Measurements from ENCODE around the gene ANGPTL8. TPM values are rescaled to one million over a fixed set of nuclear protein-coding genes. Genes with fewer than 3 reads are reported as not detected.

The ANGPTL8 gene
- total and polyA plus RNA-seq, 4 donors: 32.4 to 107 (median 67.6) TPM

DNA sequence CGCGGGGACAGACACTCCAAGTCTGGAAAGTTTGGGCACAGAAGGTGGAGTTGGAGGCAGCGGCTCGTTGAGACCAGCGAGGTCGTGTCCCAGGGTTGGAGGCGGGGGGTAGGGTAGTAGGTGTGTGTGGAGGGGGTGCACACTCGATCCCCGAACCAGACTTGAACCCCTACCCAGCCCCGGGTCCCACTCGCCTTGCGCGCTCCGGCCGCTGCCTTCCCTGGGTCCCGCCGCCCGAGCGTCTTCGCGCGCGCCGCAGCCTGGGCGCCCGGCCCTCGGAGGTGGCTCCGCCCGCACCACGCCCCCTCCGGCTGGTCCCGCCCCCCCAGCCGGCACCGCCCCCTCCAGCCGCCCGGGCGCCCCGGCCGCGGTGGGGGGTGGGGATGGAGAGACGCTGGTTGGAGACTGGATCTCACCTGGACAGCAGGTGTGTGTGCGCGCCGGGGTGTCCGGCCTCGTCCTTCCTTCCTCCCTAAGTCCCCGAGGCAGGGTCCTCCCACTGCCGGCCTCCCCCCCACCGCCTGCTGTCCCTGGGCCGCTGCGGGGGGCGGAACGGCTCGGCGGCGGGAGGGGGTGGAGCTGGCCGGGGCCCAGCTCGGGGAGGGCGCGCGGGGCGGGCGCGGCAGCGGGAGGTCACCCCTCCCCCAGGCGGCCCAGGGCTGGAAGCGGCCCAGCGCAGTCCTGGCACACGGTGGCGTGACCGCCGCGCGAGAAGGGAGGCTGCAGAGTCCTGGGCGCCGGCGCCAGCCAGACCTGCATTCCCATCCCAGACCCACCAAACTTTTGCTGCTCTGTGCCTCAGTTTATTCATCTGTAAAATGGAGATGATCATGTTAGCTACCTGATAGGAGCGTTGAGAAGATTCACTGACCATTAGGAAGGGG lies 41.9 kb upstream of the ANGPTL8 start, which contains the start of gene KANK2:
KANK2 (minus strand) TSS at position 255 of the 884 bp plus-strand sequence. CDS start 3,034 bp downstream, outside the sequence.
- Histone ChIP-seq H3K9ac (ENCODE audit: low read depth in 1 of 2, low read length in 2 of 2) (peak within 1 kb of the TSS; percentile 36 to 60), H3K4me3 (ENCODE audit: low read depth in 1 of 3, low read length in 3 of 3) (peak within 1 kb of the TSS; percentile 77 to 82 (median 77)), H3K36me3 (ENCODE audit: control insufficient read depth in 4 of 4, insufficient read depth in 3 of 4, low read depth in 1 of 4, low read length in 3 of 4) (peaks cover 2 to 6% (median 3%) of the 10 kb centered on the region in 4 donors), H3K27ac (ENCODE audit: low read depth in 1 of 2, low read length in 2 of 2) (peak within 1 kb of the TSS; percentile 83 to 95), H3K9me3 (ENCODE audit: control insufficient read depth in 4 of 4, low read length in 3 of 4) (no peaks in the 10 kb centered on the region), H3K27me3 (ENCODE audit: control insufficient read depth in 4 of 4, insufficient read depth in 4 of 4, low read length in 3 of 4) (no peaks in the 10 kb centered on the region), H3K4me1 (ENCODE audit: control insufficient read depth in 4 of 4, insufficient read depth in 4 of 4, low read length in 3 of 4) (peaks cover 4 to 71% (median 36%) of the 10 kb centered on the region in 4 donors)
- WGBS: 1% methylated on average over 78 of the region's 78 CpGs
- TF ChIP-seq NR2F2 (IDR thresholded peaks at IDR 0.05) (no peak), RXRA (IDR thresholded peaks at IDR 0.05) (peak in 1 of 2 donors; percentile 18), HNF4A (conservative IDR thresholded peaks at IDR 0.05) (peak in 1 of 2 donors; percentile 5), HNF4G (IDR thresholded peaks at IDR 0.05) (no peak), RAD21 (IDR thresholded peaks at IDR 0.05) (peak in 1 of 2 donors; percentile 42), FOXA2 (IDR thresholded peaks at IDR 0.05) (no peak), SP1 (IDR thresholded peaks at IDR 0.05) (peak; percentile 17)
- TF ChIP-seq, protein P1, sequence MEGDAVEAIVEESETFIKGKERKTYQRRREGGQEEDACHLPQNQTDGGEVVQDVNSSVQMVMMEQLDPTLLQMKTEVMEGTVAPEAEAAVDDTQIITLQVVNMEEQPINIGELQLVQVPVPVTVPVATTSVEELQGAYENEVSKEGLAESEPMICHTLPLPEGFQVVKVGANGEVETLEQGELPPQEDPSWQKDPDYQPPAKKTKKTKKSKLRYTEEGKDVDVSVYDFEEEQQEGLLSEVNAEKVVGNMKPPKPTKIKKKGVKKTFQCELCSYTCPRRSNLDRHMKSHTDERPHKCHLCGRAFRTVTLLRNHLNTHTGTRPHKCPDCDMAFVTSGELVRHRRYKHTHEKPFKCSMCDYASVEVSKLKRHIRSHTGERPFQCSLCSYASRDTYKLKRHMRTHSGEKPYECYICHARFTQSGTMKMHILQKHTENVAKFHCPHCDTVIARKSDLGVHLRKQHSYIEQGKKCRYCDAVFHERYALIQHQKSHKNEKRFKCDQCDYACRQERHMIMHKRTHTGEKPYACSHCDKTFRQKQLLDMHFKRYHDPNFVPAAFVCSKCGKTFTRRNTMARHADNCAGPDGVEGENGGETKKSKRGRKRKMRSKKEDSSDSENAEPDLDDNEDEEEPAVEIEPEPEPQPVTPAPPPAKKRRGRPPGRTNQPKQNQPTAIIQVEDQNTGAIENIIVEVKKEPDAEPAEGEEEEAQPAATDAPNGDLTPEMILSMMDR (IDR thresholded peaks at IDR 0.05; ENCODE audit: low read depth, low read length, missing input control): no peak
- TF ChIP-seq, protein P2, sequence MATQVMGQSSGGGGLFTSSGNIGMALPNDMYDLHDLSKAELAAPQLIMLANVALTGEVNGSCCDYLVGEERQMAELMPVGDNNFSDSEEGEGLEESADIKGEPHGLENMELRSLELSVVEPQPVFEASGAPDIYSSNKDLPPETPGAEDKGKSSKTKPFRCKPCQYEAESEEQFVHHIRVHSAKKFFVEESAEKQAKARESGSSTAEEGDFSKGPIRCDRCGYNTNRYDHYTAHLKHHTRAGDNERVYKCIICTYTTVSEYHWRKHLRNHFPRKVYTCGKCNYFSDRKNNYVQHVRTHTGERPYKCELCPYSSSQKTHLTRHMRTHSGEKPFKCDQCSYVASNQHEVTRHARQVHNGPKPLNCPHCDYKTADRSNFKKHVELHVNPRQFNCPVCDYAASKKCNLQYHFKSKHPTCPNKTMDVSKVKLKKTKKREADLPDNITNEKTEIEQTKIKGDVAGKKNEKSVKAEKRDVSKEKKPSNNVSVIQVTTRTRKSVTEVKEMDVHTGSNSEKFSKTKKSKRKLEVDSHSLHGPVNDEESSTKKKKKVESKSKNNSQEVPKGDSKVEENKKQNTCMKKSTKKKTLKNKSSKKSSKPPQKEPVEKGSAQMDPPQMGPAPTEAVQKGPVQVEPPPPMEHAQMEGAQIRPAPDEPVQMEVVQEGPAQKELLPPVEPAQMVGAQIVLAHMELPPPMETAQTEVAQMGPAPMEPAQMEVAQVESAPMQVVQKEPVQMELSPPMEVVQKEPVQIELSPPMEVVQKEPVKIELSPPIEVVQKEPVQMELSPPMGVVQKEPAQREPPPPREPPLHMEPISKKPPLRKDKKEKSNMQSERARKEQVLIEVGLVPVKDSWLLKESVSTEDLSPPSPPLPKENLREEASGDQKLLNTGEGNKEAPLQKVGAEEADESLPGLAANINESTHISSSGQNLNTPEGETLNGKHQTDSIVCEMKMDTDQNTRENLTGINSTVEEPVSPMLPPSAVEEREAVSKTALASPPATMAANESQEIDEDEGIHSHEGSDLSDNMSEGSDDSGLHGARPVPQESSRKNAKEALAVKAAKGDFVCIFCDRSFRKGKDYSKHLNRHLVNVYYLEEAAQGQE (IDR thresholded peaks at IDR 0.05): peak; percentile 42
- DNase-seq (ENCODE audit: low spot score): peak; percentile 95

DNA sequence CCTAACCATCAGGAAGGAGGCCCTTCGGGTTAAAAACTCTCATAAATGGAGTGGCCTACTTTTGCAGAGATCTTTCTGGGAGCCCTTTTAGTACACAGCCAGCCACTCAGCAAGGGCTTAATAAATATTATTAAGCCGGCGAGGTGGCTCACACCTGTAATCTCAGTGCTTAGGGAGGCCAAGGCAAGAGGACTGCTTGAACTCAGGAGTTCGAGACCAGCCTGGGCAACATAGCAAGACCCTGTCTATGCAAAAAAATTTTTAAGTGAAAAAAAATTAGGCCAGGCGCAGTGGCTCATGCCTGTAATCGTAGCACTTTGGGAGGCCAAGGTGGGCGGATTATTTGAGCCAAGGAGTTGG lies 41.3 kb upstream of the ANGPTL8 start:
- H3K4me1 ChIP-seq (ENCODE audit: control insufficient read depth in 4 of 4, insufficient read depth in 4 of 4, low read length in 3 of 4): peaks cover 4 to 68% (median 36%) of the 10 kb centered on the region in 4 donors
- no peak overlapping the region for H3K9ac ChIP-seq (ENCODE audit: low read depth in 1 of 2, low read length in 2 of 2)
- TF ChIP-seq NR2F2 (IDR thresholded peaks at IDR 0.05): no peak
- no peaks in the 10 kb centered on the region for H3K9me3 ChIP-seq (ENCODE audit: control insufficient read depth in 4 of 4, low read length in 3 of 4)
- DNase-seq (ENCODE audit: low spot score): no peak
- peak overlapping the region; percentile 83 to 95 for H3K27ac ChIP-seq (ENCODE audit: low read depth in 1 of 2, low read length in 2 of 2)
- no peaks in the 10 kb centered on the region for H3K27me3 ChIP-seq (ENCODE audit: control insufficient read depth in 4 of 4, insufficient read depth in 4 of 4, low read length in 3 of 4)
- H3K4me3 ChIP-seq (ENCODE audit: low read depth in 1 of 3, low read length in 3 of 3): no peak overlapping the region
- WGBS: 64% methylated on average over 7 of the region's 7 CpGs
- H3K36me3 ChIP-seq (ENCODE audit: control insufficient read depth in 4 of 4, insufficient read depth in 3 of 4, low read depth in 1 of 4, low read length in 3 of 4): peaks cover 2 to 6% (median 3%) of the 10 kb centered on the region in 4 donors

DNA sequence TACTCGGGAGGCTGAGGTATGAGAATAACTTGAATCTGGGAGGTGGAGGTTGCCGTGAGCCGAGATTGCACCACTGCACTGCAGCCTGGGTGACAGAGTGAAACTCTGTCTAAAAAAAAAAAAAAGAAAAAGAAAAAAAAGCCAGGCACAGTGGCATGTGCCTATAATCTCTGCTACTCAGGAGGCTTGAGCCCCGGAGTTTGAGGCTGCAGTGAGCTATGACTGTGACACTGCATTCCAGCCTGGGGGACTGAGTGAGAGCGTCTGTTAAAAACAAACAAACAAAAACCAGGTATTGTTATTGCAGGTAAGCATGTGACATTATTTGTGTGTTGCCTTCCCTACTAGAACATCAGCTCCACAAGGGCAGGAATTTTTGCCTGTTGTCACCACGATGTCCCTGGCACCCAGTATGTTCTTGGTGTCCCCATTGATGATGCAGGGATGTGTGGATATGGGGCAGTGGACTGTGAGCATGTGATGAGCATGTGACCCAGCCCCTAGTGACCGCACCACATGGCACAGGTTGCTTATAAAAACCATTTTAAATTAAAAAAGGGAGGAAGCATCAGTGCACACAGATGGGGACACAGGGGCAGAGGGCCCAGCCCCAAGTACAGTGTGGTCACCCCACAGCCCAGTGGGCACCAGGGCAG lies 40.5 kb upstream of the ANGPTL8 start:
- 41% methylated on average over 7 of the region's 7 CpGs for WGBS
- H3K9me3 ChIP-seq (ENCODE audit: control insufficient read depth in 4 of 4, low read length in 3 of 4): no peaks in the 10 kb centered on the region
- H3K9ac ChIP-seq (ENCODE audit: low read depth in 1 of 2, low read length in 2 of 2): no peak overlapping the region
- H3K4me1 ChIP-seq (ENCODE audit: control insufficient read depth in 4 of 4, insufficient read depth in 4 of 4, low read length in 3 of 4): peaks cover 4 to 63% (median 38%) of the 10 kb centered on the region in 4 donors
- DNase-seq (ENCODE audit: low spot score): no peak
- peak in 1 of 2 donors; percentile 9 for TF ChIP-seq RAD21 (IDR thresholded peaks at IDR 0.05)
- TF ChIP-seq, protein P1 (IDR thresholded peaks at IDR 0.05; ENCODE audit: low read depth, low read length, missing input control): no peak
- H3K4me3 ChIP-seq (ENCODE audit: low read depth in 1 of 3, low read length in 3 of 3): no peak overlapping the region
- peak overlapping the region; percentile 44 to 83 for H3K27ac ChIP-seq (ENCODE audit: low read depth in 1 of 2, low read length in 2 of 2)
- no peaks in the 10 kb centered on the region for H3K27me3 ChIP-seq (ENCODE audit: control insufficient read depth in 4 of 4, insufficient read depth in 4 of 4, low read length in 3 of 4)
- peaks cover under 1 to 2% (median 2%) of the 10 kb centered on the region in 4 donors for H3K36me3 ChIP-seq (ENCODE audit: control insufficient read depth in 4 of 4, insufficient read depth in 3 of 4, low read depth in 1 of 4, low read length in 3 of 4)
